DOHH2 (cell line): ENCODE results near the gene ACKR3.

Experiments
- CTCF ChIP-seq: fragments of 200-600 bp; sonication (generic); IDR thresholded peaks from one replicate; pipeline ENCODE4 v1.5.1; 2014; ENCODE audit warnings: antibody characterized with exemption, mild to moderate bottlenecking, low read depth, low read length; ENCODE audit not compliant: poor library complexity, severe bottlenecking
- EZH2phosphoT487 ChIP-seq: fragments of 200-600 bp; sonication (generic); IDR thresholded peaks from 2 replicates; pipeline ENCODE4 v1.6.1; 2017; ENCODE audit warnings: borderline replicate concordance, mild to moderate bottlenecking, antibody characterized with exemption, low read length, moderate library complexity, mixed read lengths

- TF ChIP-seq CTCF = no peak
- no peak for TF ChIP-seq EZH2phosphoT487
Observed at GRCh38 chr2:236576953-236577352, 7.3 kb downstream of the ACKR3 start.
